ENCODE measurements around the gene STX18.

- no peak for TF ChIP-seq CTCF (IDR thresholded peaks at IDR 0.05)
- TF ChIP-seq POLR2A (IDR thresholded peaks at IDR 0.05), result no peak
Measured at GRCh38 chr4:4583606-4584005, 41.8 kb upstream of the STX18 start.

Data from thyroid gland (tissue), 4 donors.